IMR-90 (cell line): ENCODE data around the gene ATP6V0E2. TPM values are rescaled to one million over a fixed set of nuclear protein-coding genes. Genes with fewer than 3 reads are reported as not detected.

Source experiments
- ATAC-seq: fragments of 200-7000 bp; cut with Tn5 transposase; 2 replicates; pipeline ENCODE4 v1.9.1; 2020; ENCODE audit warnings: low read depth, mild to moderate bottlenecking, moderate library complexity
- BruUV-seq: library from RNA; stranded (reverse); fragments of 400-500 nt; replicated peaks from 2 replicates; lab custom pipeline; 2021; lab: Mats Ljungman, UMichigan
- CTCF ChIA-PET: fragments of 300-600 bp; formaldehyde crosslinking; extraction: SDS; loops from one replicate; lab custom pipeline; 2021; ENCODE audit warnings: antibody characterized with exemption; lab: Yijun Ruan, JAX
- POLR2A ChIA-PET: fragments of 300-600 bp; sonication (Branson Sonifier 250); formaldehyde crosslinking; loops from one replicate; lab custom pipeline; 2022; ENCODE audit warnings: antibody characterized with exemption; ENCODE audit not compliant: unreplicated experiment; lab: Charles Lee
- DNase-seq: peaks from one replicate; pipeline ENCODE4 v3.0.0; 2013
- H2AFZ ChIP-seq: replicated peaks from 2 replicates; pipeline ENCODE3; 2013; ENCODE audit warnings: low read length, mild to moderate bottlenecking; ENCODE audit not compliant: poor library complexity
- H2AK5ac ChIP-seq: 2 replicates; pipeline ENCODE4 v1.6.1; 2013; ENCODE audit warnings: low read depth, low read length, inconsistent platforms
- H2AK9ac ChIP-seq: replicated peaks from 2 replicates; pipeline ENCODE3; 2013; ENCODE audit warnings: mild to moderate bottlenecking, low read depth, low read length, moderate library complexity; ENCODE audit not compliant: poor library complexity
- H2BK120ac ChIP-seq: 2 replicates; pipeline ENCODE4 v1.6.1; 2013; ENCODE audit warnings: low read depth, low read length, inconsistent platforms
- H2BK15ac ChIP-seq: 3 replicates; pipeline ENCODE4 v1.6.1; 2013; ENCODE audit warnings: low read depth, low read length, inconsistent platforms
- H2BK20ac ChIP-seq: 2 replicates; pipeline ENCODE4 v1.6.1; 2013; ENCODE audit warnings: low read depth, mild to moderate bottlenecking, inconsistent platforms, low read length, moderate library complexity
- H2BK5ac ChIP-seq: 2 replicates; pipeline ENCODE4 v1.6.1; 2013; ENCODE audit warnings: mild to moderate bottlenecking, low read depth, low read length, inconsistent platforms; ENCODE audit not compliant: poor library complexity, severe bottlenecking
- H3K14ac ChIP-seq: replicated peaks from 2 replicates; pipeline ENCODE4 v1.6.1; 2013; ENCODE audit warnings: low read depth, low read length, inconsistent platforms
- H3K18ac ChIP-seq: 2 replicates; pipeline ENCODE4 v1.6.1; 2013; ENCODE audit warnings: low read depth, low read length, control low read depth
- H3K23ac ChIP-seq: 2 replicates; pipeline ENCODE4 v1.6.1; 2013; ENCODE audit warnings: low read depth, low read length, inconsistent platforms
- H3K27ac ChIP-seq: 2 replicates; pipeline ENCODE4 v1.5.1; 2013; ENCODE audit warnings: mild to moderate bottlenecking, control low read depth, low read length; ENCODE audit not compliant: insufficient read depth
- H3K27me3 ChIP-seq: 2 replicates; pipeline ENCODE4 v1.6.1; 2013; ENCODE audit warnings: low read length; ENCODE audit not compliant: control insufficient read depth, insufficient read depth
- H3K36me3 ChIP-seq: 2 replicates; pipeline ENCODE4 v1.6.1; 2013; ENCODE audit warnings: low read length, mixed read lengths; ENCODE audit not compliant: control insufficient read depth, insufficient read depth
- H3K4ac ChIP-seq: 2 replicates; pipeline ENCODE4 v1.6.1; 2013; ENCODE audit warnings: low read depth, low read length, inconsistent platforms
- H3K4me1 ChIP-seq: 2 replicates; pipeline ENCODE4 v1.6.1; 2013; ENCODE audit warnings: low read length, mixed read lengths; ENCODE audit not compliant: control insufficient read depth, insufficient read depth
- H3K4me2 ChIP-seq: 2 replicates; pipeline ENCODE4 v1.6.1; 2013; ENCODE audit warnings: low read depth, mild to moderate bottlenecking, control low read depth, low read length, moderate library complexity
- H3K4me3 ChIP-seq: 2 replicates; pipeline ENCODE4 v1.5.1; 2013; ENCODE audit warnings: low read depth, mild to moderate bottlenecking, control low read depth, low read length, moderate library complexity; ENCODE audit not compliant: insufficient read depth
- H3K56ac ChIP-seq: 2 replicates; pipeline ENCODE4 v1.6.1; 2013; ENCODE audit warnings: low read length, inconsistent platforms; ENCODE audit not compliant: insufficient read depth; ENCODE audit errors: extremely low read depth
- H3K79me1 ChIP-seq, 2 experiments: 2 replicates each; pipeline ENCODE4 v1.6.1; 2013; ENCODE audit warnings: low read length in 2 of 2, inconsistent platforms in 1 of 2, low read depth in 1 of 2
- H3K9ac ChIP-seq: 2 replicates; pipeline ENCODE4 v1.6.1; 2013; ENCODE audit warnings: low read depth, low read length, control low read depth
- H3K9me1 ChIP-seq: 2 replicates; pipeline ENCODE4 v1.6.1; 2013; ENCODE audit warnings: low read length, inconsistent platforms; ENCODE audit not compliant: insufficient read depth
- H3K9me3 ChIP-seq: 2 replicates; pipeline ENCODE4 v1.6.1; 2013; ENCODE audit warnings: low read length; ENCODE audit not compliant: control insufficient read depth, insufficient read depth
- H4K20me1 ChIP-seq: 2 replicates; pipeline ENCODE4 v1.6.1; 2013; ENCODE audit warnings: low read length, inconsistent platforms; ENCODE audit not compliant: insufficient read depth
- H4K5ac ChIP-seq: 2 replicates; pipeline ENCODE4 v1.6.1; 2013; ENCODE audit warnings: mild to moderate bottlenecking, low read depth, low read length, control low read depth
- H4K8ac ChIP-seq, 2 experiments: 2 replicates each; pipeline ENCODE4 v1.6.1; 2013; ENCODE audit warnings: low read depth in 2 of 2, low read length in 2 of 2, control low read depth in 1 of 2, inconsistent platforms in 1 of 2
- H4K91ac ChIP-seq: 2 replicates; pipeline ENCODE4 v1.6.1; 2013; ENCODE audit warnings: low read depth, low read length, inconsistent platforms; ENCODE audit not compliant: insufficient read depth
- BHLHE40 ChIP-seq: fragments of 150-350 bp; IDR thresholded peaks from 2 replicates; pipeline ENCODE4 v1.6.1; 2016; ENCODE audit warnings: mild to moderate bottlenecking, low read depth, low read length
- CEBPB ChIP-seq: IDR thresholded peaks from 2 replicates; pipeline ENCODE4 v1.6.1; 2012; ENCODE audit warnings: low read depth, low read length, improper control_type of control experiment
- CHD1 ChIP-seq: IDR thresholded peaks from 2 replicates; pipeline ENCODE4 v1.6.1; 2012; ENCODE audit warnings: low read depth, low read length, improper control_type of control experiment
- FOS ChIP-seq: fragments of 150-350 bp; IDR thresholded peaks from 2 replicates; pipeline ENCODE4 v1.6.1; 2016; ENCODE audit warnings: low read depth, low read length
- MAFK ChIP-seq: IDR thresholded peaks from 2 replicates; pipeline ENCODE4 v1.6.1; 2012; ENCODE audit warnings: low read depth, low read length, improper control_type of control experiment
- MAZ ChIP-seq: IDR thresholded peaks from 2 replicates; pipeline ENCODE4 v1.6.1; 2012; ENCODE audit warnings: low read depth, mild to moderate bottlenecking, low read length, improper control_type of control experiment, moderate library complexity, borderline replicate concordance
- MXI1 ChIP-seq: IDR thresholded peaks from 2 replicates; pipeline ENCODE4 v1.6.1; 2012; ENCODE audit warnings: low read depth, mild to moderate bottlenecking, low read length, moderate library complexity, borderline replicate concordance
- POLR2A ChIP-seq: IDR thresholded peaks from 2 replicates; pipeline ENCODE4 v1.6.1; 2012; ENCODE audit warnings: mild to moderate bottlenecking, low read depth, low read length
- RAD21 ChIP-seq: IDR thresholded peaks from 2 replicates; pipeline ENCODE4 v1.6.1; 2012; ENCODE audit warnings: low read length, improper control_type of control experiment
- RCOR1 ChIP-seq: IDR thresholded peaks from 2 replicates; pipeline ENCODE4 v1.6.1; 2012; ENCODE audit warnings: mild to moderate bottlenecking, low read length, improper control_type of control experiment; ENCODE audit not compliant: insufficient replicate concordance
- RFX5 ChIP-seq: IDR thresholded peaks from 2 replicates; pipeline ENCODE4 v1.8.0; 2012; ENCODE audit warnings: low read depth, mild to moderate bottlenecking, low read length, moderate library complexity
- SMC3 ChIP-seq: fragments of 150-350 bp; IDR thresholded peaks from 2 replicates; pipeline ENCODE4 v1.6.1; 2016; ENCODE audit warnings: low read depth, mild to moderate bottlenecking, antibody characterized with exemption, low read length, moderate library complexity
- USF2 ChIP-seq: fragments of 150-350 bp; IDR thresholded peaks from 2 replicates; pipeline ENCODE4 v1.6.1; 2017; ENCODE audit warnings: mild to moderate bottlenecking, antibody characterized with exemption, low read length, low read depth
- WGBS, 2 experiments: methylation state at CpG; one replicate each; pipeline versions ENCODE4 v1.1.5 to v1.1.7; 2013; ENCODE audit warnings: missing lambda C conversion rate in 2 of 2; ENCODE audit not compliant: insufficient read length in 1 of 2; ENCODE audit errors: extremely low coverage in 2 of 2; 5-methylcytosine and 5-hydroxymethylcytosine counted together
- dilution Hi-C: fragments of 300-500 bp; cut with HindIII; formaldehyde crosslinking; loops from one replicate; pipeline ENCODE4 v1.14.3; 2018; ENCODE audit warnings: low sequenced_read_pairs; ENCODE audit not compliant: unreplicated experiment
- in situ Hi-C: fragments of 300-500 bp; cut with MboI; formaldehyde crosslinking; loops from 3 replicates; pipeline ENCODE4 v1.14.3; 2019; ENCODE audit warnings: low sequenced_read_pairs, inconsistent platforms, mixed read lengths
- intact Hi-C: fragments of 100-400 bp; cut with micrococcal nuclease; formaldehyde crosslinking; loops from 2 replicates; pipeline ENCODE4 v1.10.0; 2022
- polyA plus RNA-seq, 3 experiments: library from polyadenylated mRNA; depleted of rRNA; stranded (reverse); fragments of >200 nt; gene quantifications; 2 replicates each; pipeline ENCODE4 v1.2.3, GENCODE V29; 2012; ENCODE audit warnings: low replicate concordance in 1 of 3
- total RNA-seq: library from RNA; depleted of rRNA; stranded (reverse); fragments of >200 nt; gene quantifications from 2 replicates; pipeline ENCODE4 v1.2.3, GENCODE V29; 2012
- TF ChIP-seq, protein P1 (sequence below): conservative IDR thresholded peaks from 2 replicates; pipeline ENCODE4 v1.5.1; 2012; ENCODE audit warnings: mild to moderate bottlenecking, low read depth, low read length, improper control_type of control experiment
- TF ChIP-seq, protein P2 (sequence below): fragments of 150-350 bp; IDR thresholded peaks from 2 replicates; pipeline ENCODE4 v1.6.1; 2016; ENCODE audit warnings: low read depth, mild to moderate bottlenecking, low read length, moderate library complexity, borderline replicate concordance

ATP6V0E2 gene
- total and polyA plus RNA-seq, 2 of the 4 experiments (the other 2 are of a cell fraction): 5.7 to 30.3 TPM

- ATAC-seq (no peak), DNase-seq (no peak)
- POLR2A ChIA-PET: no interaction called here
- H3K4ac ChIP-seq: no peak overlapping the region; the same call in 1 of the 2 replicates
- TSS peak; percentile 42 for BruUV-seq
- no peak overlapping the region for H2BK5ac ChIP-seq
- CTCF ChIA-PET: interaction anchor here (0.7 kb wide), 1 partner anchor 18 kb away, joined by 3 read pairs; no protein-coding TSS in a partner anchor
- H2AK9ac ChIP-seq: no peak overlapping the region
- H4K8ac ChIP-seq: 0 out of 4 replicates have a peak overlapping the region, but pooled peaks of 1 of the 2 experiments have one; percentile 31
- no peak overlapping the region for H3K56ac ChIP-seq
- H2BK20ac ChIP-seq: no peak overlapping the region
- dilution Hi-C loops: no loop called here
- no peaks in the 10 kb centered on the region for H3K27me3 ChIP-seq
- no peaks in the 10 kb centered on the region for H3K79me1 ChIP-seq
- no peak overlapping the region for H3K4me3 ChIP-seq
- TF ChIP-seq FOS (no peak), RAD21 (no peak), RFX5 (no peak), MAZ (no peak), CEBPB (no peak), POLR2A (no peak), MXI1 (no peak), MAFK (no peak), USF2 (no peak), SMC3 (no peak), CHD1 (no peak), BHLHE40 (no peak), RCOR1 (no peak)
- TF ChIP-seq, protein P1, sequence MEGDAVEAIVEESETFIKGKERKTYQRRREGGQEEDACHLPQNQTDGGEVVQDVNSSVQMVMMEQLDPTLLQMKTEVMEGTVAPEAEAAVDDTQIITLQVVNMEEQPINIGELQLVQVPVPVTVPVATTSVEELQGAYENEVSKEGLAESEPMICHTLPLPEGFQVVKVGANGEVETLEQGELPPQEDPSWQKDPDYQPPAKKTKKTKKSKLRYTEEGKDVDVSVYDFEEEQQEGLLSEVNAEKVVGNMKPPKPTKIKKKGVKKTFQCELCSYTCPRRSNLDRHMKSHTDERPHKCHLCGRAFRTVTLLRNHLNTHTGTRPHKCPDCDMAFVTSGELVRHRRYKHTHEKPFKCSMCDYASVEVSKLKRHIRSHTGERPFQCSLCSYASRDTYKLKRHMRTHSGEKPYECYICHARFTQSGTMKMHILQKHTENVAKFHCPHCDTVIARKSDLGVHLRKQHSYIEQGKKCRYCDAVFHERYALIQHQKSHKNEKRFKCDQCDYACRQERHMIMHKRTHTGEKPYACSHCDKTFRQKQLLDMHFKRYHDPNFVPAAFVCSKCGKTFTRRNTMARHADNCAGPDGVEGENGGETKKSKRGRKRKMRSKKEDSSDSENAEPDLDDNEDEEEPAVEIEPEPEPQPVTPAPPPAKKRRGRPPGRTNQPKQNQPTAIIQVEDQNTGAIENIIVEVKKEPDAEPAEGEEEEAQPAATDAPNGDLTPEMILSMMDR: no peak
- TF ChIP-seq, protein P2, sequence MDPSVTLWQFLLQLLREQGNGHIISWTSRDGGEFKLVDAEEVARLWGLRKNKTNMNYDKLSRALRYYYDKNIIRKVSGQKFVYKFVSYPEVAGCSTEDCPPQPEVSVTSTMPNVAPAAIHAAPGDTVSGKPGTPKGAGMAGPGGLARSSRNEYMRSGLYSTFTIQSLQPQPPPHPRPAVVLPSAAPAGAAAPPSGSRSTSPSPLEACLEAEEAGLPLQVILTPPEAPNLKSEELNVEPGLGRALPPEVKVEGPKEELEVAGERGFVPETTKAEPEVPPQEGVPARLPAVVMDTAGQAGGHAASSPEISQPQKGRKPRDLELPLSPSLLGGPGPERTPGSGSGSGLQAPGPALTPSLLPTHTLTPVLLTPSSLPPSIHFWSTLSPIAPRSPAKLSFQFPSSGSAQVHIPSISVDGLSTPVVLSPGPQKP: no peak
- H4K5ac ChIP-seq: no peak overlapping the region; the same call in 1 of the 2 replicates
- no peak overlapping the region for H3K18ac ChIP-seq
- no peak overlapping the region for H3K9ac ChIP-seq
- H3K4me2 ChIP-seq: no peak overlapping the region
- no peak overlapping the region for H2BK15ac ChIP-seq
- H3K23ac ChIP-seq: no peak overlapping the region
- in situ Hi-C loops: loop anchor here (25.0 kb wide), 1 partner anchor 546 kb away; a partner anchor contains a TSS
- H3K4me1 ChIP-seq: peaks cover 5% of the 10 kb centered on the region
- H3K14ac ChIP-seq: no peak overlapping the region
- no peaks in the 10 kb centered on the region for H4K20me1 ChIP-seq
- no peak overlapping the region for H4K91ac ChIP-seq
- no peak overlapping the region; the same call in 1 of the 2 replicates for H2AK5ac ChIP-seq
- H3K9me3 ChIP-seq: no peaks in the 10 kb centered on the region
- H3K27ac ChIP-seq: no peak overlapping the region
- intact Hi-C loops: no loop called here
- H3K36me3 ChIP-seq: peaks cover 32% of the 10 kb centered on the region
- H3K9me1 ChIP-seq: peaks cover 10% of the 10 kb centered on the region; the same call in 1 of the 2 replicates
- H2AFZ ChIP-seq: peak overlapping the region; percentile 71
- H2BK120ac ChIP-seq: no peak overlapping the region
- WGBS, 2 experiments: no CpG with 5 or more reads among the region's 16 CpGs
Observed at GRCh38 chr7:149866139-149866778, 7.5 kb upstream of the ATP6V0E2 start.
